Upper lobe of left lung (tissue), 6 donors: ENCODE results near the gene CADM1. TPM values are rescaled to one million over a fixed set of nuclear protein-coding genes. Genes with fewer than 3 reads are reported as not detected.

Experiments used
- ATAC-seq, 2 donors: fragments of 200-7000 bp; cut with Tn5 transposase; one replicate each; pipeline ENCODE4 v1.9.1; 2022; ENCODE audit warnings: mild to moderate bottlenecking in 2 of 2, moderate library complexity in 2 of 2; ENCODE audit not compliant: low FRiP score in 2 of 2
- DNase-seq, 2 donors: peaks; one replicate each; pipeline ENCODE4 v3.0.0-alpha.2; 2019 to 2020
- H3K27ac ChIP-seq, 4 donors: fragments of 200-600 bp; sonication (generic); one replicate each; pipeline ENCODE4 v1.5.1; 2016 to 2019
- H3K27me3 ChIP-seq, 4 donors: fragments of 200-600 bp; sonication (generic); one replicate each; pipeline ENCODE4 v1.5.1; 2017 to 2019
- H3K36me3 ChIP-seq, 4 donors: fragments of 200-600 bp; sonication (generic); one replicate each; pipeline ENCODE4 v1.5.1; 2016 to 2019
- H3K4me1 ChIP-seq, 4 donors: fragments of 200-600 bp; sonication (generic); one replicate each; pipeline ENCODE4 v1.5.1; 2018 to 2019
- H3K4me3 ChIP-seq, 4 donors: fragments of 200-600 bp; sonication (generic); one replicate each; pipeline ENCODE4 v1.5.1; 2017 to 2019; ENCODE audit warnings: mild to moderate bottlenecking in 2 of 4, moderate library complexity in 1 of 4
- H3K9me3 ChIP-seq, 4 donors: fragments of 200-600 bp; sonication (generic); one replicate each; pipeline ENCODE4 v1.5.1; 2018 to 2019
- CTCF ChIP-seq, 6 experiments: fragments of 450-650 bp in 4 of 6; fragments of 200-600 bp in 2 of 6; sonication (generic) in 2 of 6; IDR thresholded peaks; one replicate each; pipeline ENCODE4 v1.5.1; 2016 to 2019; ENCODE audit warnings: antibody characterized with exemption in 6 of 6
- EP300 ChIP-seq, 4 donors: sonication (generic); formaldehyde crosslinking; IDR thresholded peaks; one replicate each; pipeline ENCODE4 v1.5.1; 2017; ENCODE audit warnings: antibody characterized with exemption in 4 of 4, control low read depth in 2 of 4
- POLR2A ChIP-seq, 4 donors: fragments of 450-650 bp; IDR thresholded peaks; one replicate each; pipeline ENCODE4 v1.5.1; 2016 to 2017; ENCODE audit warnings: antibody characterized with exemption in 4 of 4, mild to moderate bottlenecking in 2 of 4
- POLR2AphosphoS5 ChIP-seq, 2 donors: sonication (generic); formaldehyde crosslinking; IDR thresholded peaks; one replicate each; pipeline ENCODE4 v1.5.1; 2017; ENCODE audit warnings: antibody characterized with exemption in 2 of 2
- WGBS, 2 donors: methylation state at CpG; one replicate each; pipeline ENCODE4 v1.1.5; 2017 to 2018; 5-methylcytosine and 5-hydroxymethylcytosine counted together
- total RNA-seq, 6 donors: library from RNA; depleted of rRNA in 4 of 6; stranded (reverse); fragments of >200 nt in 4 of 6; gene quantifications; one replicate each; pipeline versions ENCODE4 v1.1.0 to v1.2.1, GENCODE V29; 2016 to 2021
- donor health status: DM: no; HTN: no; CAD: no; lungs with moderate emphysema.
- donor health status: DM: no; HTN: yes; CAD: no; lungs with severe emphysema.

CADM1 gene
- total RNA-seq, 6 donors from 2014 or later = 69.9 to 212 (median 125) TPM

DNA sequence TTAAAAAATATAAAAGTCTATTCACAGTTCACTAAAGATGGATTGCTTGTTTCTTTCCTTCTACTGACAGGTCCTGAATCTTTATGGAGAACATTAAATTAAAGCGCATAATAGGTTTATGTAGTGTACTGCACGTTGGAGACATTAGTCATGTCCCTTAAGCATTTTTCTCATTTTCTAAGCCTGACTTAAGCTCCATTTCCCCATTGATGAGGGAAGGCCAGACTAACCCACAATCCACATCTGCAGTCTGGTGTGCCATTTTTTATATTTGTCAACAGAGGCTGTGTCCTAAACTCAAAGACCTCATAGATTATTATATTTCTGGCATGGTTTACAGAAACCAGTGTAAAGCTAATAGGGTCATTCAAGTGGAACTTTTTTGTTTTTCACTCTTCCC, 39.9 kb downstream of the CADM1 start:
- H3K4me1 ChIP-seq = no peaks in the 10 kb centered on the region
- H3K9me3 ChIP-seq = no peaks in the 10 kb centered on the region
- DNase-seq (no peak), ATAC-seq (no peak)
- H3K27ac ChIP-seq = no peak overlapping the region
- no peaks in the 10 kb centered on the region for H3K36me3 ChIP-seq
- H3K4me3 ChIP-seq = no peak overlapping the region
- 88% methylated on average over 2 of the region's 2 CpGs for WGBS, 2 donors
- no peaks in the 10 kb centered on the region for H3K27me3 ChIP-seq
- no peak for TF ChIP-seq POLR2AphosphoS5 (IDR thresholded peaks at IDR 0.05)
- no peak for TF ChIP-seq CTCF (IDR thresholded peaks at IDR 0.05)
- TF ChIP-seq EP300 (IDR thresholded peaks at IDR 0.05) = no peak
- TF ChIP-seq POLR2A (IDR thresholded peaks at IDR 0.05) = no peak

DNA sequence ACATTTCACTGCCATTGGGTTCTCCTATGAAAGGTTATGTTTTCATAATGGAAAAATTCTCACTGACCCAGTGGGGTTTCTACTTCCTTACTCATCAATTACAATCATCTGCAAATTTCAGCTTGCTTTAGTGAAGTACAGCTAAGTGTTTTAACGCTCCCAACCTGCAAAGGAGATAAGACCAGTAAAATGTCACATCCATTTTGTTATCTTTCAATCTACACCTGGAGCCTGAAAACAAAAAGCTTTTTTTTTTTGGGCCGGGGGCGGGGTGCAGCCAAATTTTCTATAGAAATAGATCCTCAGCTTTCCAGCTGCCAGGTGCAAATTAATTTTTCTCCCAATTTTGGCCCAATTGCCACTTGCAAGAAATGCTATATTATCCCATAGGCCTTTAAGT, 40.6 kb downstream of the CADM1 start:
- 83 to 87% methylated on average over 3 of the region's 3 CpGs for WGBS, 2 donors

GRCh38 chr11:115462757-115463156, 41.5 kb downstream of the CADM1 start:
- no peak for DNase-seq
- TF ChIP-seq POLR2AphosphoS5 (IDR thresholded peaks at IDR 0.05) (no peak), POLR2A (IDR thresholded peaks at IDR 0.05) (no peak), EP300 (IDR thresholded peaks at IDR 0.05) (no peak), CTCF (IDR thresholded peaks at IDR 0.05) (no peak)
- H3K27me3 ChIP-seq = no peaks in the 10 kb centered on the region
- no peaks in the 10 kb centered on the region for H3K9me3 ChIP-seq
- H3K4me3 ChIP-seq = no peak overlapping the region
- no peak for ATAC-seq
- WGBS, 2 donors = 94 to 100% methylated on average over 1 of the region's 1 CpG
- no peaks in the 10 kb centered on the region for H3K36me3 ChIP-seq
- no peak overlapping the region for H3K27ac ChIP-seq
- no peaks in the 10 kb centered on the region for H3K4me1 ChIP-seq

More for the DNA sequence above, 40.6 kb downstream of the CADM1 start:
- DNase-seq = no peak
- ATAC-seq = no peak
- no peaks in the 10 kb centered on the region for H3K36me3 ChIP-seq
- H3K27me3 ChIP-seq = no peaks in the 10 kb centered on the region
- no peaks in the 10 kb centered on the region for H3K9me3 ChIP-seq
- no peaks in the 10 kb centered on the region for H3K4me1 ChIP-seq
- H3K4me3 ChIP-seq = no peak overlapping the region
- no peak for TF ChIP-seq EP300 (IDR thresholded peaks at IDR 0.05)
- no peak for TF ChIP-seq POLR2A (IDR thresholded peaks at IDR 0.05)
- TF ChIP-seq CTCF (IDR thresholded peaks at IDR 0.05) = no peak
- no peak for TF ChIP-seq POLR2AphosphoS5 (IDR thresholded peaks at IDR 0.05)
- H3K27ac ChIP-seq = no peak overlapping the region

GRCh38 chr11:115462004-115462541, 42.1 kb downstream of the CADM1 start:
- Histone ChIP-seq H3K27ac (no peak overlapping the region), H3K27me3 (no peaks in the 10 kb centered on the region), H3K4me3 (no peak overlapping the region), H3K36me3 (no peaks in the 10 kb centered on the region), H3K4me1 (no peaks in the 10 kb centered on the region), H3K9me3 (no peaks in the 10 kb centered on the region)
- TF ChIP-seq POLR2AphosphoS5 (IDR thresholded peaks at IDR 0.05) (no peak), POLR2A (IDR thresholded peaks at IDR 0.05) (no peak)
- DNase-seq = no peak
- ATAC-seq = no peak
- WGBS, 2 donors = 78 to 84% methylated on average over 18 of the region's 18 CpGs

- Histone ChIP-seq H3K9me3 (no peaks in the 10 kb centered on the region), H3K4me3 (no peak overlapping the region), H3K36me3 (no peaks in the 10 kb centered on the region), H3K4me1 (no peaks in the 10 kb centered on the region), H3K27me3 (no peaks in the 10 kb centered on the region), H3K27ac (no peak overlapping the region)
- WGBS, 2 donors = 94 to 95% methylated on average over 1 of the region's 1 CpG
- DNase-seq (no peak), ATAC-seq (no peak)
- TF ChIP-seq EP300 (IDR thresholded peaks at IDR 0.05) (no peak), POLR2AphosphoS5 (IDR thresholded peaks at IDR 0.05) (no peak), POLR2A (IDR thresholded peaks at IDR 0.05) (no peak), CTCF (IDR thresholded peaks at IDR 0.05) (no peak)
Measured at GRCh38 chr11:115460512-115460911, 43.7 kb downstream of the CADM1 start.
